Fibroblast of pulmonary artery (primary cell): ENCODE measurements around the gene CLDN20.

ENCODE experiments used
- DNase-seq: peaks from one replicate; pipeline ENCODE4 v3.0.0-alpha.2; 2010; ENCODE audit warnings: low read depth
- H3K4me3 ChIP-seq: replicated peaks from 2 replicates; pipeline ENCODE4 v1.5.1; 2011; ENCODE audit warnings: low read depth, mild to moderate bottlenecking, control low read depth, low read length, moderate library complexity
- CTCF ChIP-seq: IDR thresholded peaks from 2 replicates; pipeline ENCODE4 v1.5.1; 2011; ENCODE audit warnings: mild to moderate bottlenecking, control low read depth, low read length, inconsistent platforms; ENCODE audit errors: missing control alignments

Gene CLDN20

GRCh38 chr6:155274106-155274505 lies 10.3 kb downstream of the CLDN20 start:
- DNase-seq = no peak
- no peak overlapping the region for H3K4me3 ChIP-seq
- TF ChIP-seq CTCF = no peak

GRCh38 chr6:155274533-155274932 lies 10.7 kb downstream of the CLDN20 start:
- TF ChIP-seq CTCF = no peak
- H3K4me3 ChIP-seq = no peak overlapping the region
- DNase-seq = peak; percentile 42

- peak; percentile 55 for DNase-seq
- H3K4me3 ChIP-seq = no peak overlapping the region
- no peak for TF ChIP-seq CTCF
Measured at GRCh38 chr6:155275808-155276480, 12.1 kb downstream of the CLDN20 start.

- DNase-seq = no peak
- no peak overlapping the region for H3K4me3 ChIP-seq
- no peak for TF ChIP-seq CTCF
Measured at GRCh38 chr6:155276638-155277037, 12.8 kb downstream of the CLDN20 start.

GRCh38 chr6:155278319-155279049 lies 14.7 kb downstream of the CLDN20 start:
- TF ChIP-seq CTCF = no peak
- DNase-seq = no peak

GRCh38 chr6:155284775-155285174 lies 21.0 kb downstream of the CLDN20 start:
- no peak overlapping the region for H3K4me3 ChIP-seq
- DNase-seq = no peak
- no peak for TF ChIP-seq CTCF

More at GRCh38 chr6:155278319-155279049, 14.7 kb downstream of the CLDN20 start:
- H3K4me3 ChIP-seq = no peak overlapping the region
